Stimulated activated CD4-positive, alpha-beta T cell treated with anti-CD3 and anti-CD28 coated beads, TNF-alpha, amount 100 ng/mL, for 1 hour (primary cell): ENCODE measurements around the gene AKR7A2.
"Not testable (repeated sequence)": the region's sequence is repeated elsewhere in the genome, so short reads cannot be mapped to it uniquely, and the experiment has no call there.

Experiments used
- DNase-seq, 3 donors: peaks; one replicate each; pipeline ENCODE4 v3.0.0-alpha.2; 2020; ENCODE audit warnings: low read depth in 3 of 3, low spot score in 1 of 3

Gene AKR7A2

DNA sequence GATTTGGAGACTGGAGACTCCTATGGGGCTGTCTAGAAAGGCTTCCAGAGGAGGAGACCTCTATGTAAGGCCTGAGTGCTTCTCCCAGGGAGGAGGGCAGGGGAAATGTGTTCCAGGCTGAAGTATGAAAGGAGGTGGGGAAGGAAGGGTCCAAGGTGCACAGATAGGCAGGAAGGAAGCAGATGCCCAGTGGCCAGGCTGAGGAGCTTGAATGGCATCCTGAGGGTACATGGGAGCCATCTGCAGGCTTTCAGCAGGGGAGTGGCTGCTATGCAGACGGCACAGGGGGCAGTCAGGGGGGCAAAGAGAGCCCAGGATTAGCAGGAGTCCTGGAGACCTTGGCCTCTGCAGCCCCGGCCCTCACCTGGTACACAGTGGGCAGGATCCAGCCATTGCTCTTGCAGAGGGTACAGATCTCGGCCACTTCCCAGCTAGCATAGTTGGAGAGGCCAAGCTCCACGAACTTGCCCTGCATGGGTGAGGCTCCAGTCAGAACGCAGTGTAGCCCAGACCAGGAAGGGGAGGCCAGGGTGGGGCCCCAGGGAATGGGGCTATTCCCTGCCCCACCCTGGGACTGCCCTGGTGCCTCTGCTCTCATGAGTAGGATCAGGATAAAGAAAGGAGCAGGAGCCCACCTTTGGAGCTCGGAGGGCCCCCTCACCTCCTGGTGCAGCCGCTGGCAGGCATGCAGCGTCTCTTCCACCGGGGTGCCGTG is 4.0 kb downstream of the AKR7A2 start:
- no peak for DNase-seq

DNA sequence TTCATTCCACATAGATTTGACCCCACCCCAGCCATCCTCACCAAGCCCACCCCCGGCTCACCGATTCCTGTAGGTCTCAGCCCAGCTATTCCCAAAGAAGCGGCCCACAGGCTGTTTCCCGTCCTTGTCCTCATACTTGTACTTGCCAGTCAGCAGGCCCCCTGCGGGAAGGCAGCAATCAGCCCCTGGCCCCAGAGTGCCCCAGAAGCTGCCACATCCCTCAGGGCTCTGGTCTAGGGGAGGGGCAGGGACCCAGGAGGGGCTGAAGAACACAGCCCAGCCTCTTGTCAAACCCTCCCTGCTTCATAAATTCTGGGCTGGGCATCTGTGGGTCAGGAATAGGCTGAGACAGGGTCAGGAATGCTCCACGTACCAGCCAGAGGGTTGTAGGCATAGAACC is 5.0 kb downstream of the AKR7A2 start:
- DNase-seq: no peak

DNA sequence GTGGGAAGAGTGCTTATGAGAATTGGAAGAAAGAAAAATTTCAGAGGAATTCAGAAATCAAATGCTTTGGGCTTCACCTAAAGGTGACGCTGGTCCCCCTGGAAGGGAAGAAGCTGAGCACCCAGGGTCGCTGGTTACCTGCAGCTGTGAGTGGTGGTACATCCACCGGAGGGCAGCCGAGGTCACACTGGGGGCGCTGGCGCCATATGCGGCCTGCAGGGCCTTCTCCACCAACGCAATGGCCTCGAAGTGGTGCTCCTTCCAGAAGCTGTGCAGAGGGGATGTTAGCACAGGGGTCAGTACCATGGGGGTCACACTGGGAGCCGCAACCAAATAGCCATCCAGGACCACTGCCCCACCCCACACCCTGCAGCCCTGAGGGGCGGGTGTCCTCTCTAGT is 6.1 kb downstream of the AKR7A2 start:
- DNase-seq: no peak

DNA sequence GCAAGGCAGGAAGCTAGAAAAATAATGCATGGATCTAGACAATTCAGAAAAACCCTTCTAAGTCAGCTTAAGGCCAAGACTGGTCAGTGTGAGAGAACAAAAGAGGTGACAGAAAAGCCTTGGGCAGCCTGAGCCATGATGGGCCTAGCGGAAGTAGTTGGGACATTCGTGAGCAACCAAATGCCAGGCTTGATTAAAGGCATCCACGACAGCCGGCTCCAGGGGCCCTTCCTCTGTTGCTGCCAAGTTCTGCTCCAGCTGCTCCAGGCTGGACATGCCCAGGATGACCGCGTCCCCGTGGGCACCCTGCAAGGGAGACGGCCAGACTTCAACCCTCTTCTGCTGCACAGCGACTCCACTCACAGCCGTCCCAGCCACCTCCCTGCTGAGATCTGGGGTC is 7.9 kb downstream of the AKR7A2 start:
- DNase-seq: not testable (repeated sequence)

DNA sequence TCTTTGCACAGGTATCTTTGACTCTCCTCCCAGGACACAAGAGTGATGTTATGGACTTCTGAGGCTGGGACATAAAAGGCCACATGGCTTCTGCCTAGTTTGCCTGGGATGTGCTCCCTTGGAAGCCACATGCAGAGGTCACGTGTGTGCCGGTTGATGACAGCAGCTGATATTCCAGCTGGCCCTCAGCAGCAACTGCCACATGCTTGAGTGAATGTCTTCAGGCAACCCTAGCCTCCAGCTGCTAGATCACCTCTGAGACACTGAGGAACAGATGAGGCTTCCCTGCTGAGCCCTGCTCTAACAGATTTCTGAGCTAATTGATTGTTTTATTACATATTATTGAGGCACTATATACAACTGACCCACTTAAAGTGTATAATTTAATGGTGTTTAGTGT is 11.7 kb downstream of the AKR7A2 start:
- no peak for DNase-seq

DNA sequence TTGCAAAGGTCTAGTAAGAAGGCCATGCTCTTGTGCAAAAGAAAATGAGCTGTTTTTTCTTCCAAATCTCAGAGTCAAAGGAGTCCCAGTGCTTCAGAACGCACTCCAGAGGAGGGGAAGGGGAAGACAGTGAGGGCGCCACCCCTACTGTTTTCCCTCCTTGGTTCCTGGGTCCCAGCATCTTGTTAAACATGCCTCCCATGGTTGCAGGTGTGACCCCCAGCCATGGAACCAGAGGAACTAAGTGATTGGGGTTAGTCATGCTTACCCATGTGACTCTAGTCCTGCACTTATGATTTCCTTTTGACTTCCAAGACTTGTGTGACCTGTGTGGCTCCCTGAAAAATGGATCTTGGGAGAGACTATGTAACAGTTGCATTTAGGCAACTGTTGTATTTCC is 17.3 kb downstream of the AKR7A2 start:
- no peak for DNase-seq

DNA sequence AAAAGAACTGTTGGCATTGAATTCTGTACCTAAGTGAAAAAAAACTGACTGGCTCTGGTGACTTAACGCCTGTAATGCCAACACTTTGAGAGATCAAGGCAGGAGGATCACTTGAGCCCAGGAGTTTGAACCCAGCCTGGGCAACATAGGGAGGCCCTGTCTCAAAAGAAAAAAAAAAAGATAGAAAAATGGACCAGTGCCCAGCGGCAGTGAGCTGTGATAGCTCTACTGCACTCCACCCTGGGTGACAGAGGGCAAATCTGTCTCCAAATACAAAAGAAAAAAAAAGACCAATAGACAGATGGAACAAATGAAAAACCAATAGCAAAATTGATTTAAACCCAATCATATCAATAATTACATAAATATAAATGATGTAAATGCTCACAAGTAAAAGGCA is 22.7 kb downstream of the AKR7A2 start:
- no peak for DNase-seq

DNA sequence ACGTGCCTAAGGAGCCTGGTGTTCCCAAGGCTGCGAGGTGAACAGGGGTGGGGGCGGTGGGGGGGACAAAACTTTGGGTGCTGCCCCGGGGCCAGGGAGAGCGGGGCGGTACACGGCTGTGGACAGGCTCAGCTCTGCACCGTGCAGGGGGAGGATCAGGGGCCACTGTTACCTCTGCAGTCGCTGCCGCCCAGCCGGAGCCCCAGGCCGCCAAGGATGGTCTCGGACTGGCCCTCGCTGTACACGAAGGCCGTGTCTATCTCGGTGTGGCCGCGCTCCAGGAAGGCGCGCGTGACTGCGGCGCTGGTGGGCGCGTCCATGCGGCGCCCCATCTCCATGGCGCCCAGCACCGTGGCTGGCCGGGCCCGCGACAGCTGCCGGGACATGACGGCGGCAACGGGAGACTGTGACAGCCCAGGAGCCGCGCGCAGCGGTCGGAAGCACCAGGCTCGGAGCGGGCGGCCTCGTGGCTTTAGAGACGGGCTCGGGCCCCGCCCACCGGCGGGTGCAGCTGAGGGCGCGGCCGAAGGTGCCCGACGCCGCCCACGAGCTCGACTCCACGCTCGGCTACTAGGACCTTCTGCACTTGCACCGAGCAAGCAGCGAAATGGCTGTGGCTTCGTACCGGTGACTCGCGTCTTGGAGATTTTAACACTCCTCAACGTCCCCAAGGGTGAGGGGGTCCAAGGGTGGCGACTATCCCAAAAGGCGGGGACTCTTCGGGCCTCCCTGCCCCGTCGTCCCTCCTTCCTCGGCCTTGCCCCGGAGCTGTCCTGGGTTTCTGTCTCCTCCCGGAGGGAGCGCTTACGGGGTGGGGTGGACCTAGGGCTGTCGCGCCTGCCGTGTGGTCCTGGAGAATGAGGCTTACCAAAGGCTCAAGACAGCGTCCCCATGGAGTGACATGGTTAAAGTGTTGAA is 23.4 kb downstream of the AKR7A2 start, which contains the start of gene AKR7A3:
Gene AKR7A3 (minus strand): TSS at position 447 of the 918 bp plus-strand sequence. CDS start 61 bp downstream, at position 386.
- DNase-seq: peak in 2 of 3 donors; percentile 14 to 36

DNA sequence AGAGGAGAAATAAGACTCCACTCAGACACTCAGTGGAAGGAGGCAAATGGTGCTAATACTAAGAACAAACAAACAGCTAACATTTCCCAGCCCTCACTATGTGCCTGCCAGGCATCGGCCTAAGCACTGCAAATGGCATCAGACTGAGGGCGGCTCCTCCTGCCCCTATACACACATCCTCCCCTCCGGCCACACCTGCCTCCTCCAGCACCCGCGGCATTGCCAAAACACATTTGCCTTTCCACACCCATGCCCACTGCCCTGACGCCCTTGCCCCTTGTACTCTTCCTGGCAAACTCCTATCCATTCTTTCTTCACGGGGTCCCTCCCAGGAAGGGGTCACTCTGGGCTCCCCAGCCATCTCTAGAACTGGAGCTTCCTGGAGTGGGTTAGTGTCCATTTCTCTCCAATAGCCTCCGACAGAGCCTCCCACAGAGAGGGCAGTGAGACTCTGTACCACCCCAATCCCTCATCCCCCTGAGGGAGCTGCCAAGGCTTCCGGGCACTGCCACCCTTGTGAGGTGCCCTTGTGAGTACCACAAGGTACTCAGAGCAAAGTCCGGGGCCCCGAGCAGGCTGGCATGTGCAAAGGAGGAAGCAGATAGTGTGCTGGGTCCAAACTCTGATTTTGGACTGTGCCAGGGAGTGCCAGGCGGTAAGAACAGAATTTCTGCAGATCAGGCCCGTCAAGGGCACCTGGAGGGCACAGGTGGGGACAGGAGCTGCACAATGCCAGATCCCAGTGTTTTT is 24.3 kb downstream of the AKR7A2 start:
- no peak for DNase-seq

DNA sequence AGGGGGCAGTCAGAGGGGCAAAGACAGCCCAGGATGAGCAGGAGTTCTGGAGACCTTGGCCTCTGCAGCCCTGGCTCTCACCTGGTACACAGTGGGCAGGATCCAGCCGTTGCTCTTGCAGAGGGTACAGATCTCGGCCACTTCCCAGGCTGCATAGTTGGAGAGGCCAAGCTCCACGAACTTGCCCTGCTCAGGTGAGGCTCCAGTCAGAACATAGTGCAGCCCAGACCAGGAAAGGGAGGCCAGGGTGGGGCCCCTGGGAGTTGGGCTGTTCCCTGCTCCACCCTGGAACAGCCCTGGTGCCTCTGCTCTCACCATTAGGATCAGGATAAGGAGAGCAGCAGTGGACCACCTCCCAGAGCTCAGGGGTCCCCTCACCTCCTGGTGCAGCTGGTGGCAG is 26.1 kb downstream of the AKR7A2 start:
- DNase-seq: not testable (repeated sequence)

DNA sequence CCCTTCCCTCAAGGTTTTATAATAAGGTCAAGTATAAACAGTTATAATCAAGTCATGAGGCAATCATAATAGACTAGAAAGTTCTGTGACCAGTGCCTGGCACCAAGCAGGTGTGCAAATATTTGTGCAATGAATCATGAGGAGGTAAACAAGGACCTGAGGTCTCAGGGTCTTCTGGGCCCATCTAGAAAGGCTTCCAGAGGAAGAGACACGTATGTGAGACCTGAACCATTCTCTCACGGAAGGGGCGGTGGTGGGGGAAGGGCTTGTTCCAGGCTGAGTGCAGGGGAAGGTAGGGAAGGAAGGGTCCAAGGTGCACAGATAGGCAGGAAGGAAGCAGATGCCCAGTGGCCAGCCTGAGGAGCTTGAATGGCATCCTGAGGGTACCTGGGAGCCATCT is 26.6 kb downstream of the AKR7A2 start:
- DNase-seq: not testable (repeated sequence)

DNA sequence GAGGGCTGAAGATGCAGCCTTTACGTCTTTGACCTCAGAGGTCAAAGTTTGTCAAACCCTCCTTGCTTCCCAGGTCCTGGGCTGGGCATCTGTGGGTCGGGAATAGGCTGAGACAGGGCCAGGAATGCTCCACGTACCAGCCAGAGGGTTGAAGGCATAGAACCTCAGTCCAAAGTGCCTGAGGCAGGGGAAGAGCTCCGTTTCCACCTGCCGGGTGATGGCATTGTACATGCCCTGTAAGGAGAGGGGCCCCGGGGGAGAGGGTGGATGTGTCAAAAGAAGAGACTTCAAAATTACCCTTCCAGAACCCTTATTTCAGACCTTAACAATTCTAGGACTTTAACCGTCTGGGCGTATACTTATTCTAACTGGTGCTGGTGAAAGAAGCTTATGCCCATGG is 27.1 kb downstream of the AKR7A2 start:
- DNase-seq: no peak

DNA sequence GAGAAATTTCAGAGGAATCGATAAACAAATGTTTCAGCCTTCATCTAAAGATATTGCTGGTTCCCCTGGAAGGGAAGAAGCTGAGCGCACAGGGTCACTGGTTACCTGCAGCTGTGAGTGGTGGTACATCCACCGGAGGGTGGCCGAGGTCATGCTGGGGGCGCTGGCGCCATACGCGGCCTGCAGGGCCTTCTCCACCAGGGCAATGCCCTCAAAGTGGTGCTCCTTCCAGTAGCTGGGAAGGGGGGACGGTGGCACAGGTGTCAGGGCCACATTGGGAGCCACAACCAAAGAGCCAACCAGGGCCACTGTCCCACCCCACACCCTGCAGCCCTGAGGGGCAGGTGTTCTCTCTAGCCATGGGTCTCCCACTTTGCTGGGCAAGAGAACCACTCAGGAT is 28.1 kb downstream of the AKR7A2 start:
- DNase-seq: no peak

DNA sequence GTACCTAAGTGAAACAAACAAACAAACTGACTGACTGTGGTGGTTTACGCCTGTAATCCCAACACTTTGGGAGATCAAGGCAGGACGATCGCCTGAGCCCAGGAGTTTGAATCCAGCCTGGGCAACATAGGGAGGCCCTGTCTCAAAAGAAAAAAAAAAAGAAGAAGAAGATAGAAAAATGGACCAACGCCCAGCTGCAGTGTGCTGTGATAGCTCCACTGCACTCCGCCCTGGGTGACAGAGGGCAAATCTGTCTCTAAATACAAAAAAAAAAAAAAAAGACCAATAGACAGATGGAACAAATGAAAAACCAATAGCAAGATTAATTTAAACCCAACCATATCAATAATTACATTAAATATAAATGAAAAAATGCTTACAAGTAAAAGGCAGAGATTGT is 37.3 kb downstream of the AKR7A2 start:
- DNase-seq: no peak

DNA sequence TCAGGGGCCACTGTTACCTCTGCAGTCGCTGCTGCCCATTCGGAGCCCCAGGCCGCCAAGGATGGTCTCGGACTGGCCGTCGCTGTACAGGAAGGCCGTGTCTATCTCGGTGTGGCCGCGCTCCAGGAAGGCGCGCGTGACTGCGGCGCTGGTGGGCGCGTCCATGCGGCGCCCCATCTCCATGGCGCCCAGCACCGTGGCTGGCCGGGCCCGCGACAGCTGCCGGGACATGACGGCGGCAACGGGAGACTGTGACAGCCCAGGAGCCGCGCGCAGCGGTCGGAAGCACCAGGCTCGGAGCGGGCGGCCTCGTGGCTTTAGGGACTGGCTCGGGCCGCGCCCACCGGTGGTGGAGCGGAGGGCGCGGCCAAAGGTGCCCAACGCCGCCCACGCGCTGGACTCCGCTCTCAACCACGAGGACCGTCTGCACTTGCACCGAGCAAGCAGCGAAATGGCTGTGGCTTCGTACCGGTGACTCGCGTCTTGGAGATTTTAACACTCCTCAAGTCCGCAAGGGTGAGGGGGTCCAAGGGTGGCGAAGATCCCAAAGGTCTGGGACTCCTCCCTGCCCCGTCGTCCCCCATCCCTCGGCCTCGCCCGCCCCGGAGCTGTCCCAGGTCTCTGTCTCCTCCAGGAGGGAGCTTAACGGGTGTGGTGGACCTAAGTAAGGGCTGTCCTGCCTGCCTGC is 38.0 kb downstream of the AKR7A2 start:
- not testable (repeated sequence) for DNase-seq

DNA sequence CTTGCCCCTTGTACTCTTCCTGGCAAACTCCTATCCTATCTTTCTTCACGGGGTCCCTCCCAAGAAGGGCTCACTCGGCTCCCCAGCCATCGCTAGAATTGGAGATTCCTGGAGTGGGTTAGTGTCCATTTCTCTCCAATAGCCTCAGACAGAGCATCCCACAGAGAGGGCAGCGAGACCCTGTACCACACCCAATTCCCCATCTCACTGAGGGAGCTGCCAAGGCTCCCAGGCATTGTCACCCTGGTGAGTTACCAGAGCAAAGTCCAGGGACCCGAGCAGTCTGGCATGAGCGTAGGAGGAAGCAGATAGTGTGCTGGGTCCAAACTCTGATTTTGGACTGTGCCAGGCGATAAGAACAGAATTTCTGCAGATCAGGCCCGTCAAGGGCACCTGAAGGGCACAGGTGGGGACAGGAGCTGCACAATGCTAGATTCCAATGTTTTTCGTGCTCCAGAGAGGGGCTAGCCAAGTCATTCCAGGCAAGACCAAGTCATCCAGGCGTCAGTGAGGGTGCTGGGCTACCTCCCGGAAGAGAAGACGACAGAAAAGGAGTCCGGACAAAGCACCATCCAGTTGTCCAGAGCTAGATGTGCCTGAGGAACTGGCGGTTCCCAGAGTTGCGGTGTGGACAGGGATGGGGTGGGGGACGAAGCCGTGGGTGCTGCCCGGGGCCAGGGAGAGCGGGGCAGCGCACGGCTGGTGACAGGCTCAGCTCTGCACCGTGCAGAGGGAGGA is 38.7 kb downstream of the AKR7A2 start:
- no peak for DNase-seq

DNA sequence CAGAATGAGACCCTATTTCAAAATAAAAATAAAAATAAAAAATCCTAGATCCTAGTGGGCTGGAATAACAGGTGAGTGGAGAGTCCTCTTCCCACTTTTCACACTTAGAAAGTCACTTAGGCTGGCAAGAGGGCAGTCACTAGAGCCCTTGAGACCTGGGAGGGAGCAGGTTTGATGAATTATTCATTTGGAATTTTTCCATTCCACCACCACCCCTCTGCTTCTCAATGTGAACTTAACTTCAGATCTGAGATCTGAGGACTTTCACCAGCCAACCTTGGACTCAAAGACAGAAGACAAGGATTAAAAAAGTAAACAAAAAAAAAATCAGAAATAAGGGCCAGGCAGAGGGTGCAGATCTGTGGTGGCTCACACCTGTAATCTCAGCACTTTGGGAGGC is 39.9 kb downstream of the AKR7A2 start:
- no peak for DNase-seq

DNA sequence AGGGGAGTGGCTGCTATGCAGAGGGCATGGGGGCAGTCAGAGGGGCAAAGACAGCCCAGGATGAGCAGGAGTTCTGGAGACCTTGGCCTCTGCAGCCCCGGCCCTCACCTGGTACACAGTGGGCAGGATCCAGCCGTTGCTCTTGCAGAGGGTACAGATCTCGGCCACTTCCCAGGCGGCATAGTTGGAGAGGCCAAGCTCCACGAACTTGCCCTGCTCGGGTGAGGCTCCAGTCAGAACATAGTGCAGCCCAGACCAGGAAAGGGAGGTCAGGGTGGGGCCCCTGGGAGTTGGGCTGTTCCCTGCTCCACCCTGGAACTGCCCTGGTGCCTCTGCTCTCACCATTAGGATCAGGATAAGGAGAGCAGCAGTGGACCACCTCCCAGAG is 41.6 kb downstream of the AKR7A2 start:
- DNase-seq: not testable (repeated sequence)

DNA sequence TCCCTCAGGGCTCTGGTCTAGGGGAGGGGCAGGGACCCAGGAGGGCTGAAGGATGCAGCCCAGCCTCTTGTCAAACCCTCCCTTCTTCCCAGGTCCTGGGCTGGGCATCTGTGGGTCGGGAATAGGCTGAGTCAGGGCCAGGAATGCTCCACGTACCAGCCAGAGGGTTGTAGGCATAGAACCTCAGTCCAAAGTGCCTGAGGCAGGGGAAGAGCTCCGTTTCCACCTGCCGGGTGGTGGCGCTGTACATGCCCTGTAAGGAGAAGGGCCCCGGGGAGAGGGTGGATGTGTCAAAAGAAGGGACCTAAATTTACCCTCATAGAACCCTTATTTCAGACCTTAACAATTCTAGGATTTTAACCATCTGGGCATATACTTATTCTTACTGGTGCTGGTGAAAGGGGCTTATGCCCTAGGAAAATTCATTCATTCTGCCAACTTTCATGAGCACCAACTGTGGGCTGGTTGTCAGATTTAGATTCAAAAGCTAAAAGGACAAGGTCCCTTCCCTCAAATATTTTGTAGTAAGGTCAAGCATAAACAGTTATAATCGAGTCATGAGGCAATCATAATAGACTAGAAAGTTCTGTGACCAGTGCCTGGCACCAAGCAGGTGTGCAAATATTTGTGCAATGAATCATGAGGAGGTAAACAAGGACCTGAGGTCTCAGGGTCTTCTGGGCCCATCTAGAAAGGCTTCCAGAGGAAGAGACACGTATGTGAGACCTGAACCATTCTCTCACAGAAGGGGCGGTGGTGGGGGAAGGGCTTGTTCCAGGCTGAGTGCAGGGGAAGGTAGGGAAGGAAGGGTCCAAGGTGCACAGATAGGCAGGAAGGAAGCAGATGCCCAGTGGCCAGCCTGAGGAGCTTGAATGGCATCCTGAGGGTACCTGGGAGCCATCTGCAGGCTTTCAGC is 42.3 kb downstream of the AKR7A2 start:
- DNase-seq: not testable (repeated sequence)
